Measurements from ENCODE around the gene TNFRSF6B. TPM values are rescaled to one million over a fixed set of nuclear protein-coding genes. Genes with fewer than 3 reads are reported as not detected.

Gene TNFRSF6B
- total RNA-seq, 1 donor from 2014 or later: 2.8 TPM

GRCh38 chr20:63672666-63673065 is 23.8 kb upstream of the TNFRSF6B start:
- Histone ChIP-seq H3K9me3 (ENCODE audit: insufficient read depth, low read depth, low read length) (no peaks in the 10 kb centered on the region), H3K4me3 (ENCODE audit: insufficient read depth, low read depth, low read length) (no peak overlapping the region), H3K79me2 (ENCODE audit: insufficient read depth, low read length) (no peaks in the 10 kb centered on the region), H3K27me3 (ENCODE audit: insufficient read depth, low read length) (no peaks in the 10 kb centered on the region), H3K36me3 (ENCODE audit: insufficient read depth, low read length) (peaks cover 13% of the 10 kb centered on the region), H4K20me1 (ENCODE audit: insufficient read depth, low read length) (no peaks in the 10 kb centered on the region), H2AFZ (ENCODE audit: low read depth, low read length) (no peak overlapping the region), H3K4me1 (ENCODE audit: insufficient read depth, low read length) (no peaks in the 10 kb centered on the region), H3K9ac (ENCODE audit: low read length) (no peak overlapping the region), H3K27ac (ENCODE audit: low read depth, low read length) (no peak overlapping the region), H3K4me2 (ENCODE audit: low read length) (no peak overlapping the region)
- Mint-ChIP-seq H3K36me3 (ENCODE audit: low read depth, unreplicated experiment) (peaks cover 18% of the 10 kb centered on the region), H3K4me3 (ENCODE audit: unreplicated experiment) (peak overlapping the region; percentile 40), H3K4me1 (ENCODE audit: low read depth, unreplicated experiment) (no peaks in the 10 kb centered on the region), H3K9me3 (ENCODE audit: unreplicated experiment) (no peaks in the 10 kb centered on the region), H3K27me3 (ENCODE audit: low read depth, unreplicated experiment) (no peaks in the 10 kb centered on the region), H3K27ac (ENCODE audit: unreplicated experiment) (no peak overlapping the region)
- no peak for DNase-seq (ENCODE audit: low read depth)
- TF ChIP-seq EZH2 (IDR thresholded peaks at IDR 0.05; ENCODE audit: insufficient read depth, low read length): no peak
- TF ChIP-seq CTCF (IDR thresholded peaks at IDR 0.05; ENCODE audit: insufficient read depth, low read depth, low read length): no peak
- FAIRE-seq: no peak

- no peak overlapping the region for H3K4me3 ChIP-seq (ENCODE audit: insufficient read depth, low read depth, low read length)
- TF ChIP-seq EZH2 (IDR thresholded peaks at IDR 0.05; ENCODE audit: insufficient read depth, low read length) (no peak), CTCF (IDR thresholded peaks at IDR 0.05; ENCODE audit: insufficient read depth, low read depth, low read length) (no peak)
- H3K27me3 ChIP-seq (ENCODE audit: insufficient read depth, low read length): no peaks in the 10 kb centered on the region
- H3K27ac Mint-ChIP-seq (ENCODE audit: unreplicated experiment): no peak overlapping the region
- H3K9me3 Mint-ChIP-seq (ENCODE audit: unreplicated experiment): no peaks in the 10 kb centered on the region
- H3K79me2 ChIP-seq (ENCODE audit: insufficient read depth, low read length): no peaks in the 10 kb centered on the region
- no peak overlapping the region for H3K4me2 ChIP-seq (ENCODE audit: low read length)
- peaks cover 9% of the 10 kb centered on the region for H3K36me3 ChIP-seq (ENCODE audit: insufficient read depth, low read length)
- H3K27ac ChIP-seq (ENCODE audit: low read depth, low read length): no peak overlapping the region
- no peak overlapping the region for H2AFZ ChIP-seq (ENCODE audit: low read depth, low read length)
- H3K4me1 Mint-ChIP-seq (ENCODE audit: low read depth, unreplicated experiment): no peaks in the 10 kb centered on the region
- H3K36me3 Mint-ChIP-seq (ENCODE audit: low read depth, unreplicated experiment): peaks cover 15% of the 10 kb centered on the region
- DNase-seq (ENCODE audit: low read depth): no peak
- no peaks in the 10 kb centered on the region for H4K20me1 ChIP-seq (ENCODE audit: insufficient read depth, low read length)
- FAIRE-seq: no peak
- no peaks in the 10 kb centered on the region for H3K4me1 ChIP-seq (ENCODE audit: insufficient read depth, low read length)
- H3K9me3 ChIP-seq (ENCODE audit: insufficient read depth, low read depth, low read length): no peaks in the 10 kb centered on the region
- H3K4me3 Mint-ChIP-seq (ENCODE audit: unreplicated experiment): no peak overlapping the region
- H3K27me3 Mint-ChIP-seq (ENCODE audit: low read depth, unreplicated experiment): no peaks in the 10 kb centered on the region
- H3K9ac ChIP-seq (ENCODE audit: low read length): no peak overlapping the region
Measured at GRCh38 chr20:63673951-63674350, 22.5 kb upstream of the TNFRSF6B start.

DNA sequence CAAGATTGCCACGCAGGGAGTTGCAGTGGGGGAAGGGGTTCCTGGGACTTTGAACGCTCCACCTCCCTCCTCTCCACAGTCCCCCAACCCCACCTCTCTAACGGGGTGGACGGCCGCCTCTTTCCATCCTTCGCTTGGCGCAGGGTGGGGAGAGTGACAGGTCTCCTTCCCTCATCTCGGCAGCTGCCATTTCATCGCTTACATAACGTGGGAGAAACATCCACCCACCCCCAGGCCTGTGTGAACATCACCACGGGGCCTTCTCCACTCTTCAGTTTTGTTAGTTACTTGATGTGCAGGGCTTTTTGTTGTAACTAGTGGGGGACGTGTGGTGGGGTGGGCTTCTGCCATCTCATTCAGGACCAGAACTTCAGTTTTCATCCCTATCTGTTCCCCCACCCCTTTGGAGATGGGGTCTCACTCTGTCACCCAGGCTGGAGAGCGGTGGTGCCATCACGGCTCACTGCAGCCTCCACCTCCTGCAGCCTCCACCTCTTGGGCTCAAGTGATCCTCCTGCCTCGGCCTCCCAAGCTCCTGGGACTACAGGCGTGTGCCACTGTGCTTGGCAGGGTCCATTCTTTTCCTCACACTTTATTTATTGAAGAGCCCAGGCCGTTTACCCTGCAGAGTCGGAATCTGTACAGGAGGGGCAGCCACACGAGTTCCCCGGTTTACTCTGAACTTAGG is 20.6 kb upstream of the TNFRSF6B start:
- Mint-ChIP-seq H3K4me3 (ENCODE audit: unreplicated experiment) (no peak overlapping the region), H3K27ac (ENCODE audit: unreplicated experiment) (peak overlapping the region; percentile 53), H3K27me3 (ENCODE audit: low read depth, unreplicated experiment) (no peaks in the 10 kb centered on the region), H3K9me3 (ENCODE audit: unreplicated experiment) (no peaks in the 10 kb centered on the region), H3K4me1 (ENCODE audit: low read depth, unreplicated experiment) (no peaks in the 10 kb centered on the region), H3K36me3 (ENCODE audit: low read depth, unreplicated experiment) (peaks cover 15% of the 10 kb centered on the region)
- FAIRE-seq (no peak), DNase-seq (ENCODE audit: low read depth) (no peak)
- Histone ChIP-seq H3K9me3 (ENCODE audit: insufficient read depth, low read depth, low read length) (no peaks in the 10 kb centered on the region), H3K36me3 (ENCODE audit: insufficient read depth, low read length) (peaks cover 6% of the 10 kb centered on the region), H3K79me2 (ENCODE audit: insufficient read depth, low read length) (no peaks in the 10 kb centered on the region), H3K4me2 (ENCODE audit: low read length) (no peak overlapping the region), H3K9ac (ENCODE audit: low read length) (no peak overlapping the region), H3K27me3 (ENCODE audit: insufficient read depth, low read length) (no peaks in the 10 kb centered on the region), H3K27ac (ENCODE audit: low read depth, low read length) (no peak overlapping the region), H3K4me3 (ENCODE audit: insufficient read depth, low read depth, low read length) (no peak overlapping the region), H4K20me1 (ENCODE audit: insufficient read depth, low read length) (no peaks in the 10 kb centered on the region), H3K4me1 (ENCODE audit: insufficient read depth, low read length) (no peaks in the 10 kb centered on the region), H2AFZ (ENCODE audit: low read depth, low read length) (no peak overlapping the region)
- TF ChIP-seq EZH2 (IDR thresholded peaks at IDR 0.05; ENCODE audit: insufficient read depth, low read length): no peak
- no peak for TF ChIP-seq CTCF (IDR thresholded peaks at IDR 0.05; ENCODE audit: insufficient read depth, low read depth, low read length)

Data from astrocyte (in vitro differentiated cells and primary cell).